DMS153 treated with DMSO at 0.1 percent for 48 hours (cell line): ENCODE results near the gene OR9K2.
"Not testable (repeated sequence)": the region's sequence is repeated elsewhere in the genome, so short reads cannot be mapped to it uniquely, and the experiment has no call there.

Experiments used
- DNase-seq: peaks from one replicate; lab custom pipeline; 2025; ENCODE audit not compliant: unreplicated experiment; lab: John Stamatoyannopoulos, UW

OR9K2 gene

GRCh38 chr12:55126106-55126505 lies at the start of gene OR9K2:
OR9K2 (plus strand) TSS chr12:55126406; CDS start chr12:55129835, 3,429 bp downstream.
- DNase-seq: no peak

GRCh38 chr12:55092579-55092978 lies 33.6 kb upstream of the OR9K2 start:
- DNase-seq: no peak

GRCh38 chr12:55112378-55112875 lies 13.8 kb upstream of the OR9K2 start:
- no peak for DNase-seq

- DNase-seq: no peak
Observed at GRCh38 chr12:55116152-55116551, 10.1 kb upstream of the OR9K2 start.

GRCh38 chr12:55132816-55133215 lies 6.6 kb downstream of the OR9K2 start:
- DNase-seq: no peak

GRCh38 chr12:55142669-55143565 lies 16.7 kb downstream of the OR9K2 start:
- DNase-seq: peak; percentile 31

- DNase-seq: no peak
Observed at GRCh38 chr12:55143566-55143870, 17.3 kb downstream of the OR9K2 start.

- peak; percentile 7 for DNase-seq
Observed at GRCh38 chr12:55167010-55167640, 40.9 kb downstream of the OR9K2 start.

- DNase-seq: no peak
Observed at GRCh38 chr12:55171445-55171844, 45.2 kb downstream of the OR9K2 start.

- not testable (repeated sequence) for DNase-seq
Observed at GRCh38 chr12:55171846-55172245, 45.6 kb downstream of the OR9K2 start.

GRCh38 chr12:55172686-55173085 lies 46.5 kb downstream of the OR9K2 start:
- DNase-seq: no peak

GRCh38 chr12:55173456-55173855 lies 47.2 kb downstream of the OR9K2 start:
- no peak for DNase-seq
